HG03095 (cell line): Measurements from ENCODE around the gene FBP2.
"Not testable (repeated sequence)": the region's sequence is repeated elsewhere in the genome, so short reads cannot be mapped to it uniquely, and the experiment has no call there.

Experiments
- ATAC-seq: cut with Tn5 transposase; IDR thresholded peaks from one replicate; pipeline ENCODE4 v1.9.1; 2021; ENCODE audit warnings: moderate library complexity; ENCODE audit not compliant: unreplicated experiment

The FBP2 gene

DNA sequence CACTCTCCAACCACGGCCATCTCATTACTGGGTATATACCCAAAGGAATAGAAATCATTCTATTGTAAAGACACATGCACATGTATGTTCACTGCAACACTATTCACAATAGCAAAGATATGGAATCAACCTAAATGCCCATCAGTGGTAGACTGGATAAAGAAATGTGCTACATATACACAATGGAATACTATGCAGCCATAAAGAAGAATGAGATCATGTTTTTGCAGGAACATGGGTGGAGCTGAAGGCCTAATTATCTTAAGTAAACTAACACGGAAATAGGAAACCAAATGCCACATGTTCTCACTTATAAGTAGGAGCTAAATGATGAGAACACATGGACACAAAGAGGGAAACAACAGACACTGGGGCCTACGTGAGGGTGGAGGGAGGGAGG is 29.3 kb downstream of the FBP2 start:
- ATAC-seq, result not testable (repeated sequence)

DNA sequence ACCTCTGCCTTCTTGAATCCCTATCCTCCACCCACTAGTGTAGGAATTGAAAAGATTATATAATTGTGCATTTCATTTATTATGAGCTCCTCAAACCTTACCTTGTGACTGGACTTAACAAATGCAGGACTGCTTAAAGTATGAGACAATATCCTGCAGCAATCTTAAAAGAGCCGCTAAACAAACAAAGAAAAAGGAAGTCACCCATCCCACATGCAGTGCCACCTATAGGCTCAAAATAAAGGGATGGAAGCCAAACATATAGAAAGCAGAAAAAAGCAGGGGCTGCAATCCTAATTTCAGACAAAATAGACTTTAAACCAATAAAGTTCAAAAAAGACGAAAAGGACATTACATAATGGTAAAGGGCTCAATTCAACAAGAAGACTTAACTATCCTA is 30.1 kb downstream of the FBP2 start:
- no peak for ATAC-seq

DNA sequence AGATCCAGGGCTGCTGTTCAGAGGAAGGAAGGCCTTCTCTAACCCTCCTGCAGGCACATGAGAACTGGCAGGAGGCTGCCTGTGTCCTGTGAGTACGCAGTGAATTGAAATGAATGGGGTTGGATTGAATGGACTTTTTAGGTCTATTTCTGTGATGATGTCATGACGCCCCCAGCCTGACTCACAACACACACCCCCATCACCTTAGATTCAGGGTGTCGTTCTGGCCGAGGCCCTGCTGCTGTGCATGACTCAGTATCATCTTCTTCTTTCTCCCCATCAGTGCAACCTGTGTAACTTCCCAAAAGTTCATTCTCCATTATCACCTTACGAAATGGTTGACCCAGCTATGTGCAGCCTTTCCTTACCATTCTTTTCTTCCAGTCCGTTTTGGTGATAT is 33.4 kb downstream of the FBP2 start:
- no peak for ATAC-seq

DNA sequence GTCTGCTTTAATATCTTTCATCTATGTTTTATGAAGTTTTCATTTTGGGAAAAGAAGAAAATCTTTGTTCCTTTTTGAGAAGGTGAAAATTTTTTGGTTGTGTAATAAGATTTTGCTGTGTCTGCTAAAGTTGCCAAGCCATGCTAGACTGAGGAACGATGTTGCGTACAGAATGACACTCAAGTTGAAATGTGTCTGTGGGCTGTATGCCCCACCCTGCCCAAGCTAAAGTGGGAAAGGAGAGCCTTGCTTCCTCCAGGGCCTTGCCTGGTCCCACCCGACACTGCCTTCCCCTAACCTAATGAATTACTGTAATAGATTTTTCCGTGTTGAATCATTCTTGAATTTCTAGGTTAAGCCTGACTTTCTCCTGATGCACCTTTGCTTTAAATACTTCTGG is 36.2 kb downstream of the FBP2 start:
- ATAC-seq, result no peak

DNA sequence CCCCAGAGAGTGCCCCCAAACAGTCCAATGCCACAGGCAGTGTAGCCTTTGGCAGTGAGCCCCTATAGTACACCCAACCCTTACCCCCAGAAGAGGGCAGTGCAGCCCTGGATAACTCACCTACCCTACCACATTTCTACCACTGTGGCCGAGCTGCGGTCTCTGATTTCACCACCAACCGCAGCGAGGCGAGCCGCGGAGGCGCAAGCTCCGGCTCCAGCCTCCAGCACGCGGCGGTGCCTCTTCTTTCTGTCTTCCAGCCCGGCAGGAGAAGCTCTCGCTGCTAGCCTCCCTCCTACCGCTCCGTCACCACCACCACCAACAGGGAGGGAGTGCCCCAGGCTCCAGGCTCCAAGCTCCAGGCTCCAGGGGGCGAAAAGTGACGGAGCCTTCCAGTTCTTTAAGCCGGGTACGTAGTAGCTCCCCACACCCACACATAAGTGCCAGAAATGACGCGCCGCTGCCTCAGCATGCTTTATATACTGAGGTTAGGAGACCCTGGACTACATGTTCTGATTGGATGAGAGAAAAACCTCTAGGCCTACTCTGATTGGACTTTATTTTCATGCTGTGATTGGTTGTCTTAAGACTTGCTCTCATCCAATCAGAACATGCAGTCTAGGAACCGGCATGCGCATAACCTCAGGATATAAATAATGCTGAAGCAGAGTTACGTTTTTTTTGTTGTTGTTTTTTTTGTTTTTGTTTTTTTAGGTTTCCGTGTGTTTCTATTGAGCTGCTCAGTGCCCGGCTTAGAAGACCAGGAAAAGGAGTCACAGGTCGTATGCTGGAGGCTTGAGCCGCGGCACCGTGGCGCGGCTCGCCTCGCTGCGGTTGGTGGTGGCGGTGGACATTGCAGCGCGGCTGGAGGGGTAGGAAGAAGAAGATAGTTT is 38.9 kb downstream of the FBP2 start, which contains the start of gene PCAT7:
Gene PCAT7, plus strand, starts transcription at position 645 of the 893 bp plus-strand sequence.
- ATAC-seq, result no peak

DNA sequence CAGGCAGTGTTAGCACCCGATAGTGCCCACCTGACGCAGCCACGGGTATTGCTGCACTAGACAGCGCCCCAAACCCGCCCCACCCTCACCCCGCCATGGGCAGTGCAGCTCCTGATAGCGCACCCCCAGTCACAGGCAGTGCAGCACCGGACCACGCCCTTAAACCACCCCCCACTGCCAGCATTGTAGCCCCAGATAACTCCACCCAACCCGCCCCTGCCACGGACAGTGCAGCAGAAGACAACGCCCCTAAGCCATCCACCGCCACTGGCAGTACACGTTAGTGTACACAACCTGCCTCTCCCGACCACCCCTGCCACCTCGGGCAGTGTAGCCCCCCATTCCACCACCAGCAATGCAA is 39.6 kb downstream of the FBP2 start:
- no peak for ATAC-seq

DNA sequence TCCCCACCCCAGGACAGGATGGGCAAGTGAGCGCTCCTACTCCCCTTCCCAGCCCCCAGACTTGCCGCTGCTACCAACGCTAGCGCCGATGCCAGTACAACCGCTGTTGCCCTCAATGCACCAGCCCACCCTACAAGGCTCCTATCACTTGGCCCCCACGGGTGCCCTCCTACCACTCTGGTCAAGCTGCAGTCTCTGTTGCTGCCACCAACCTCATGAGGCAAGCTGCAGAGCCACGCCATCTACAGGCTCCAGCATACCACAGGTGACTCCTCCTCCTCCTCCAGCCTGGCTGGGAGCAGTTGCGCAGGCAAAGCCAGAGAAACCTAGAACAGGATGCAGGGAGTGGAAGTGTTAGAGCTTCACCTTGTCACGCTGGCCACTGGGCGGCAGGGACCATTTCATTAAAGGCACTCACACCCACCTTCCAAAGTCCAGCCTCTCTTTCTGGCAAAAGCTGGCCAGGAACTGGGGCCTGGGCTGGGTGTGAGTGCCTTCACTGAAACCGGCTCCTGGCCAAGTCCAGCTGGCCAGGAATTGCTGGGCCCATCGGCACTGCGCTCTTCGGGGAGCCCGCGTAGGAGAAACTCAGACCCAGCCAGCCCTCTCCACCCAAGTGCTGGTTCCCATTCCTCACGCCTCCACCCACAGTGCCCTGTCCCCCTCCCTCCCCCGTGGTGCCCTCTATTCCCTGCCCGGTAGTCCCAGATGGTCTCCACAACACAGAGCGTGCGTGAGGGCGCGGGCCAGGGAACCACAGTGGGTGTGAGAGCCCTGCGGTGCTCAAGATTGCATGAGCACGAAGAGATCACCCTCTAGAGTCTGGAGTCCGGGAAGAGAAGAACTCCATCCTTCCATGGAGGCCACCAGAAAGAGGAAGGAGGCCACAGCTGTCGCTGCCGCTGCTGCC is 40.3 kb downstream of the FBP2 start:
- no peak for ATAC-seq

DNA sequence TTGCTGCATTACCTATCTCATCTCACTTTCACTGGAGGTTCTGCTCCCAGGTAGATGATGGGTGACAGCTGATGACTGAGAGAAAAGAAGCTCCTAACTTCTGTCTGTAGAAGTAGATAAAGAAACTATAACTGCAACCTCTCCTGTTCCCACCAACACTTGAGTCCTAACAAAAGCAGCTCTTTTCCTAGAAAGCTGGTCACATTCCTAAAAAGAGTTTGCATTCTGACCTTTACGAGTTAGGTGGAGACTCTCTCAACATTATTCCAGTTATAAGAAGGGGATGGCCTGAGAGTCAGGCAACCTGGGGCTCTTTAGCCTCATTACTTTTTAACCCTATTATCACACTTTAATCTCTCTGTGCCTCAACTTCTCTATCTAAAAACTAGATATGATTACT is 47.7 kb downstream of the FBP2 start:
- no peak for ATAC-seq

DNA sequence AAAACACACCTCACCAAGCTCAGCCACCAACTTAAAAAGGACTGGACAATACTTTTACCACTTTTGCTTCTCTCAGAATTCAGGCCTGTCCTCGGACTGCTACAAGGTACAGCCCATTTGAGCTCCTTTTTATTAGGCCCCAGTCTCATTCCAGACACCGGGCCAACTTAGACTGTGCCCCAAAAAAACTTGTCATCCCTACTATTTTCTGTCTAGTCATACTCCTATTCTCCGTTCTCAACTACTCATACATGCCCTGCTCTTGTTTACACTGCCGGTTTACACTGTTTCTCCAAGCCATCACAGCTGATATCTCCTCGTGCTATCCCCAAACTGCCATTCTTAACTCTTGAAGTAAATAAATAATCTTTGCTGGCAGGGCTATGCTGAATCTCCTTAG is 49.3 kb downstream of the FBP2 start:
- ATAC-seq, result not testable (repeated sequence)

DNA sequence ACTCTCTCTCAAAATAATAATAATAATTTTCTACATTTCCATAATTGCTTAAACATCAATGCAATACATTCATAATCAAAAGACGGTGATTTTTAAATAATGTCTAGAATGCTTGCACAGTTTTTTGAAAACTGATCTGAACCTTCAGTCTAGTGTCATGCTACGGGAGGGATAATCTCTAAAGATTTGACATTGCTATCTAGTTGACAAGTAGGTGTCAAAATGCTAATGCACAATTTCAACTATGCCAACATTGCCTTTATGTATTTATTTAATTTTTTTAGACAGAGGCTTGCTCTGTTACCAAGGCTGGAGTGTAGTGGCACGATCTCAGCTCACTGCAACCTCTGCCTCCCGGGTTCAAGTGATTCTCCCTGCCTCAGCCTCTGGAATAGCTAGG is 54.7 kb downstream of the FBP2 start:
- ATAC-seq, result no peak

DNA sequence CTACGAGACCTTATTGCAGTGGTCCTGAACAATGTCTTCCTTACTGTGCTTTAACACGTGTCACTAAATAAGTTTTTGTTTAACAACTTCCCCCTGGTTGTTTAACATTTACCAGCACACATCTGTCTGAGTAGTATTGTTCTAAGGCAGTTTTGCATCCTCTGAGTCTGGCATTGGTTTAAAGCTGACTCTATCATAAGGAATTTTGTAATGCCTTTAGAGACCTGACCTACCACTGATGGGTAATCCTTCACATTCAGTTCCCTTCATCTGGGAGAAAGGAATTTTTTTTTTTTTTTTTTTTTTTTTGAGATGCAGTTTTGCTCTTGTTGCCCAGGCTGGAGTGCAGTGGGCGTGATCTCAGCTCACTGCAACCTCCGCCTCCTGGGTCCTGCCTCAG is 58.7 kb downstream of the FBP2 start:
- no peak for ATAC-seq

DNA sequence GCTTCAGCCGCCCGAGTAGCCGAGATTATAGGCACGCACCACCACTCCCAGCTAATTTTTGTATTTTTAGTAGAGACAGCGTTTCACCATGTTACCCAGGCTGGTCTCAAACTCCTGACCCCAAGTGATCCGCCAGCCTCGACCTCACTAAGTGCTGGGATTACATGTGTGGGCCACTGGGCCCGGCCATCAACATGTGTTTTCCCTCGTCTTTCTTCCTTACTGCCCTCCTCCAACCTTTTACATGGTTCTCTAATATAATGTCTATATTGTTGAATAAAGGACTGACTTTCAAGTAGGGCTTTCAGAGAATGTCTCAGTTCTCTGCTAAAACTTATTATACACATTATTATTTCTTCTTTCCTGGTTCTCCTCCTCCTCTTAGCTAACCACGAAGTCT is 60.0 kb downstream of the FBP2 start:
- no peak for ATAC-seq

DNA sequence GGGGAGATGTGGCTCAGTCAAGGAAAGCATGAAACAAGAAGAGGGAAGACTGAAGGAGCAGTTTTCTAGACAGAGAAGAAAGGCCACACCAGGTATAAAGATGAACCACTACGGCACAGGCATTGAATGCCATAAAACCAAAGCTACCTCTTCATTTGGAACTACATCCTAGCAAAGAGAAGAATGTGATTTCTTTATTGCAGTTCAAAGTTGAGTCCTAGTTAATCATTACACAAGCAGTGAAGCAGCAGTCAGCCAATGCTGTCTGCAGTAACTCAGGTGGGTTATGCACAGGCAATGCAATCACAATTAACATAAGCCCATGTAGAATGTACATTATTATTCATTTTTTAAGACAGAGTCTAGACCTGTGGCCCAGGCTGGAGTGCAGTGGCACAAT is 60.5 kb downstream of the FBP2 start:
- no peak for ATAC-seq

DNA sequence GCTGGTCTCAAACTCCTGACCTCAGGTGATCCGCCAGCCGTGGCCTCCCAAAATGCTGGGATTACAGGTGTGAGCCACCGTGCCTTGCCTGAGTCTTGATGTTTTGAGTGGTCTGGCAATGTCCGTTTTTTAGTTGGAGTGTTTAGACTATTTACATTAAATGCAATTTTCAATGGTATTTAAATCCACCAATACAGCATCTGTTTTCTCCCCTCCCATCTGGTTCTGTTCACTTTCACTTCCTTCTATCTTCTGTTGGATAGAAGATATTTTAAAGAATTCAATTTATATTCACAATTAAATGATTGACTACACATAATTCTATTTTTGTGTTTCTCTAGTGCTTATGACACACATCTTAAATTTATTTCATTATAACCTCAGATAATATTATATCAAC is 64.7 kb downstream of the FBP2 start:
- no peak for ATAC-seq

DNA sequence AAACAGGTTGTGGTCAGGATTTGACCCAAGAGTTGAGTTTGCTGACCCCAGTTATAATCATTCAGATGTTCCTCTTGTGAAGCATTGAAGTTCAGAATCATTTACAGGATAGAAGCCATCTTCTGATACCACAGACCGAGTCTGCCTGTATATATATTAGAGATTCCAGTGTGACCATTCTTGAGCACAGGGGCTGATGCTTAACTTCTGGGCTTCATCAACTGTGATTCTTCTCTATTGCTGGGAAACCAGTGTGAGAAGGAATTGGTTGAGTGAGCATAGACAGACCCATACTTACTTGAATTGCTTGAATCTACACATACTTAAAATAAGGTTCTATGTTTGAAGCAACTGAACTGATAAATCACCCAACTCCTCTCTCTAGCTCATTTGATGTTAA is 66.7 kb downstream of the FBP2 start:
- ATAC-seq, result no peak

DNA sequence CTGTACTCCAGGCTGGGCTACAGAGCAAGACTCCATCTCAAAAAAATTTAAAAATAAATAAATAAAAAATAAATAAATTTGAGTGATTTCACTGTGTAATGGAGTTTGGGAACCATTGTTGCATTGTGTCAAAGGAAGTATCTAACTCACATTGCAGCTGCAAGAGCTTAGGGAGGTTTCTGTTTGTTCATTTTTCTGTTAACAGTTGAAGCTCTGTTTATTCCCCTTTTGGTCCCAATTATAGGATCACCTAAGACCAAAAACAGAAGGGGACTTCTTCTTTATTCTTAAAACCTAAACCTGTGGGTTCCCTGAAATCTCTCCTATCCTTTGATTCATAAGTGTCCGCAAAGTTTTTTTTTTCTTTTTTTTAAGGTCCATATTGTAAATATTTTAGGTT is 67.4 kb downstream of the FBP2 start:
- no peak for ATAC-seq

DNA sequence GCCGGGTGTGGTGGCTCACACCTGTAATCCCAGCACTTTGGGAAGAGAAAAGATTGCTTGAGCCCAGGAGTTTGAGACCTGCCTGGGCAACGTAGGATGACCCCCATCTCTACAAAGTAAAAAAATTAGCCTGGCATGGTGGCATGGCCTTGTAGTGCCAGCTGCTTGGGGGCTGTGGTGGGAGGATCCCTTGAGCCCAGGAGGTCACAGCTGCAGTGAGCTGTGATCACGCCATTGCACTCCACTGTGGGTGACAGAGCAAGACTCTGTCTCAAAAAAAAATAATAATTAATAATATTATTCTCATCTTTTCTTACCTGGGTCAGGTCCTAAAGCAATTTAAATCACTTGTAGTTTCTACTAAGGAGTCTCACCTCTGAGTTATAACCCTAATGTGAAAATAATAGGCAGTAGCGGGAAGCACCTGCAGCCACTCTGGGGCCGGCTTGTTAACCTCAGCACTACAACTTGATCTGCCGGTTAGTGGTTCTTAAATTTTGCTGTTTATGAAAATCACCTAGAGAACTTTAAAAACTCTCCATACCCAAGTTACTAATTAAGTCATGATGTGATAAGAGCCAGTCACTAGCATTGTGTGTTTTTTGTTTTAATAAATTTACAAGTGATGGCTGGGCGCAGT is 68.1 kb downstream of the FBP2 start:
- no peak for ATAC-seq

DNA sequence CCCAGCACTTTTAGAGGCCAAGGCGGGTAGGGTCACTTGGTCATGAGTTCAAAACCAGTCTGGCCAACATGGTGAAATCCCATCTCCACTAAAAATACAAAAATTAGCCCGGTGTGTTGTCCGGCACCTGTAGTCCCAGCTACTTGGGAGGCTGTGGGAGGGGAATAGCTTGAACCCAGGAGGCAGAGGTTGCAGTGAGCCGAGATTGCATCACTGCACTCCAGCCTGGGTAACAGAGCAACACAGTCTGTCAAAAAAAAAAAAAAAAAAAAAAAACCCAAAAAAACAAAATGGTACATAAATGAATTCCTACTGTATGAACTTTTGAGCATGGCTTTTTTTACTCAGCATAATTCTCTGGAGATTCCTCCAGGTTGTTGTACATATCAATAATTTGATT is 76.4 kb downstream of the FBP2 start:
- no peak for ATAC-seq

DNA sequence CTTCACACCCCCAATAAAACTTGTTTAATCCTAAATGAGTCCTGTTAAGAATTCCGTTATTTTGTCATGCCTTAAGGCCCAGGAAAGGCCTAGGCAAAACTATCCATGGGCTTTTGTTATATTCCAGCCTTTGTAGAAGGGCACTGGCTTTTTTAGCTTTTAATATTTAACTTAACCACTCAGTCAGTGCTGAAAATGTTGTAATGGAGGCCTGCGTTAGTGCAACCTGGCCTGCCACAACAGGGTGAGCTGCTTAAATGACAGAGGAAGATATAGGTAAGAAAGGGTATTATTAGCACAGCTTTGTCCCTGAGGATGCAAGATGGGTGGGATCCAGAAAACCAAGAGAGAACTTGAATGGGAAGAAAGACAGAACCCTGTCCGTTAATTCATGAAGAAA is 78.9 kb downstream of the FBP2 start:
- ATAC-seq, result no peak

DNA sequence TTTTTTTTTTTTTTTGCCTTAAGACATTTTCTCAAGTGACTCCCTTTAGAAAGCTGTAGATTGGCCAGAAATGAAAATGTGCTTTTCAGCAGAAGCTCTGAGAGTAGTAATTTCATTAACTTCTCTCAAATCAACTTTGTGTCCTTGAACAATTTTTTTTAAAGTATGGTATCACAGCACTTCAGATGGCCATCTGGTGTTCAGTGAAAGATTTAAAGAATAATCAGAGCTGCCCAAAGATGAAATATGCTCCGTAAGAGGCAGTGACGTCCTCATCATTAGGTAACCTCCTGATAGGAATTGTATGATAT is 81.7 kb downstream of the FBP2 start:
- ATAC-seq, result no peak

DNA sequence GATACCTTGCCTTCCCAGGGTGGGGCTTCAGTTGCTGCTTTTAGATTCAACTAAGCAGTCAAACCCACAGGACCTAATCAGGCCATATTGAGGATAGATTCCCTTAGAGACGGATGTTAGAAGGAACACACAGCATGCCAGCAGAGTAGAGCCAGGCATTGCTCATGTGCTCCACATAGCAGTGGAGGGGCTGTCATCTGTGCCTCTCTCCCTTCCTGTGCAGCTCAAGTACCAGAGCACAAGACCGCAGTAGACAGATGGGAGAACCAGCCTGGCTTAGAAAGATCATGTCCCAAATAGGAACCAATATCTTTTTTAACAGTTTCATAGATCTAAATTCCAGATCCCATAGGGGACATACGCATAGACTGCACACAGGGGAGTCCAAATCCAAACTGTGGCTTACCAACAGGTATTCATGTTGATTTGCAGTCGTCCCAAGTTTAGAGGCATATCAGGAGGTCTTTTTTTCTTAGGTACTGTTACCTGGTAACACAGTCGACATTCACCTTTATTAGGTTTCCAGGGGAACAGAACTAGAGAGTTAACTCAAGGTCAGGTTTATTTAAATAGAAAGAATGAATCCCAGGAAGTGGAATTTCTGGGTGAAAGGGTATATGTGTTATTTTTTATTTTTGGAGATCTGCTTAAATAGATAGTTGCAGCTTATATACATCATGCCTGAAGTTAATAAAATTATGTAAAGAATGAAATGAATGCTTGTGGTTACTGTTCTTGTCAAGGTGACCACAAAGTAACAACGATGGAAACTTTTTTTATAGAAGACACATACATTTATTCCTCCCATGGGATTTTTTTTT is 82.3 kb downstream of the FBP2 start:
- ATAC-seq, result no peak
